Activated gamma-delta T cell treated with anti-CD3 and anti-CD28 coated beads, Interleukin-2, amount 50 U/mL, for 16 hours (primary cell): Measurements from ENCODE around the gene NPHS1.
"Not testable (repeated sequence)": the region's sequence is repeated elsewhere in the genome, so short reads cannot be mapped to it uniquely, and the experiment has no call there.

ENCODE experiments used
- DNase-seq: peaks from one replicate; pipeline ENCODE4 v3.0.0-alpha.2; 2020; ENCODE audit warnings: low read depth

Gene NPHS1

DNA sequence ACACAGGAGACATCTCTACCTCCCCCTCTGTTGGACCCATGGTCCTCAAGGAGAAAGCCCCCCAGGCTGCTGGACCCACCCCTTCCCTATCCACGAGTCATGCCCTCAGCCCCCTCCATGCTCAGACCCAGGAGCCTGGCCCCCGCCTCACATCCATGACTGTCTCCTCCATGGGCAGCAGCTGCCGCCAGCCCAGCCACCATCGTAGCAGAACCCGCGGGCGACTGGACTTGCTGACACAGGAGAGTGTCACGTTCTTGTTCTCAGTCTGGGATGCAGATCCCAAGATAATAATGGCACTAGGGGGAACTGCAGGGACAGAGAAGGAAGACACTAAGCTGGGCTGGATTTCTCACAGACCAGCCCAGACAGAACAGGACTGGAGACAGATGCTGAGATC is 3.8 kb downstream of the NPHS1 start:
- no peak for DNase-seq

DNA sequence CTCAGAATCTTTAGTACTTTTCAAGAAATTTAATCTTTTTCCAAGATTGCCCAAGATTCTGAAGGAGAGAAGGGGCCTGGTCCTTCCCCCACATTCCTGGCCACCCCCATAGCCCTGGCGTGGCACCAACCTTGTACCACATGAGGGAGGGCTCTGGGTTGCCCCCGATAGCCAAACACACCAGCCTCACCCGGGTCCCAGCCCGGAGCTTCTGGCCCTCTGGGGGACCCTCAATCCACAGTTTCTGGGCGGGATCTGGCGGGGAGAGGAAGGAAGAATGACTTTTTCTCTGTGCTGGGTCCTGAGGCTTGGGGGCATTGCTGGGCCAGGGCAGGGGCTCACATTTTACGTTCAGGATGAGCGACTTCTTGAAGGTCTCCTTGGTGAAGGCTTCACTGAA is 4.4 kb downstream of the NPHS1 start:
- no peak for DNase-seq

DNA sequence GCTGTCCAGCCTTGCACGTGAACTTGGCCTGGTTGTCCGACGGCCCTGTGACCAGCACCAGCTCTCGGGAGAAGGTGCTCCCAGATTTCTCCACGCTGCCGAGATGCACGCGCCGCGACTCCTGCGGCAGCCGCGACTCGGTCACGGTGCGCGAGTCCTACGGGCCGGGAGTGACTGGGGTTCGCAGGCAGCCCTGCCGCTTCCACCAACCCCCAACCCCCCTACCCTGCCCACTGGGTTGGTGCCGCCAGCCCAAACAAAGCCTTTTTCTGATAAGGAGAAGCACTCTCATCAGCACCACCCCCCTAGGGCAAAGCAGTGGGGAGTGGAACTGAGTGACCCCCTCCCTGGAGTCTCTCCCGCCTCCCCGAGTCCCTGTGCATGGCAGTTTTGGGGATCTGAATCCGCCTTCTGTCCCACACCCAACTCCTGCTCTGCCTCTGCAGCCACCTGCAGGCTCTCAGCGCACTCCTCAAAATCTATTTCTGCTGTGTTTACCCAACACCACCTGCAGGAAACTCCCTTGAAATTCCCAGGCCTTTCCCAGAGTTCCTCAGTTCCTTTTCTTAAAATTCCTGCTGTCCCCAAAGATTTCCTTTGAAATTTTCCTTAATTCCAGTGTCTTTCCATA is 6.2 kb downstream of the NPHS1 start:
- no peak for DNase-seq

DNA sequence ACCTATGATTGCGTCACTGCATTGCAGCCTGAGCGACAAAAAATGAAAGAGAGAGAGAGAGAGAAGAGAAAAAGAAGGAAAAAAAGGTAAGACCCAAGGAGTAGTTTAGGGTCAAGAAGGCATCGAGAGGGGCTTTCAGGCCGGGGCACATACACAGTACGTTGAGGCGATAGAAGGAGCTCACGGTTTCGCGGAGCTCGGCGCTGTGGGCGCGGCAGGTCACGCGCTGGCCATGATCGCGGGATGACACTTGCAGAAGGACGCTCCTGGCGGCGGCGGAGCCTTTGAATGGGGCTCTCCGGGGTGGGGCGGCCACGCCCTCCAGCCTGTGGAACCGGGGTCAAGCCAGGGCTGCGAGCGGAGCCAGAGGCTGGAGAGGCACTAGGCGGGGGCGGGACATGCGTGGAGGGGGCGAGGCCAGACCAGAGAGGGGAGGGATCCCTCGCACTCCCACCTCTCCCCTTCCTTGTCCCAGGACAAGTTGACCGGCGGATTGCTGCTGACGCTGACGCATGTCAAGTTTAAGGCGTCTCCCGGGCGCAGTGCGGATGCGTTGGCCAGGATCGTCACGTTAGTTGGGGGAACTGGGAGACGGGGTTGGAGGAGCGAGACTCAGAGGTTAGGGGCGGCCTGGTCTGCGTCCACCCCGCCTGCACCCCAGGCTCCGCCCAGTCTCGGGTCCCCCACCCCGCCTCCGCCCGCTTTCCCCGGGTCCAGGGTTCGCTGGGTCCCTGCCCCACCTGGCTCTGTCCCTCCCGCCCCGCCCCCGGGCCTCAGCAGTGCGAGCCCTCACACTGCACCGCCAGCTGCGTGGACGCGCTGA is 6.9 kb downstream of the NPHS1 start:
- no peak for DNase-seq

DNA sequence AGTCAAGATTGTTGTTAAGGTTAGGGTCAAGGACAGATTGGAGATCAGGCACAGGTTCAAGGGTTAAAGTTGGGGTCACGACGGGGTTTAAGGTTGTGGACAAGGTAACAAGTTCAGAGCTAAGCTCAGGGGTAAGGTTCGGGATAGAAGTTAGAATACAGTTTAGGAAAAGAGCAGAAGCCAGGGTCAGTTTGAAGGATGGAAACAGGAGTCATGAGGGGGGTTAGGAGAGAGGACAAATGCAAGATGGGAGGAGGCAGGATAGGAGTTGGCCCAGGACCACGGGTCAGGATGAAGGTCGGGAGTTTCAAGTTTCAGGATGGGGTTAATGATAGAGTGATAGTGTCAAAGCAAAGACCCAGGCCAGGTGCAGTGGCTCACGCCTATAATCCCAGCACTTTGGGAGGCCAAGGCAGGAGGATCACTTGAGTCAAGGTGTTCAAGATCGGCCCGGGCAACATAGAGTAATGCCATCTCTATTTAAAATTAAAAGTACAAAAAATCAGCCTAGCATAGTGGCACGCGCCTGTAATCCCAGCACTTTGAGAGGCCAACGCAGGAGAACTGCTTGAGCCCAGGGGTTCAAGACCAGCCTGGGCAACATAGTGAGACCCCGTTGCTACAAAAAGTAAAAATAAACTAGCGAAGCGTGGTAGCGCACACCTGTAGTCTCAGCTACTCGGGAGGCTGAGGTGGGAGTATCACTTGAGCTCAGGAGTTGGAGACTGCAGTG is 7.7 kb downstream of the NPHS1 start:
- no peak for DNase-seq

DNA sequence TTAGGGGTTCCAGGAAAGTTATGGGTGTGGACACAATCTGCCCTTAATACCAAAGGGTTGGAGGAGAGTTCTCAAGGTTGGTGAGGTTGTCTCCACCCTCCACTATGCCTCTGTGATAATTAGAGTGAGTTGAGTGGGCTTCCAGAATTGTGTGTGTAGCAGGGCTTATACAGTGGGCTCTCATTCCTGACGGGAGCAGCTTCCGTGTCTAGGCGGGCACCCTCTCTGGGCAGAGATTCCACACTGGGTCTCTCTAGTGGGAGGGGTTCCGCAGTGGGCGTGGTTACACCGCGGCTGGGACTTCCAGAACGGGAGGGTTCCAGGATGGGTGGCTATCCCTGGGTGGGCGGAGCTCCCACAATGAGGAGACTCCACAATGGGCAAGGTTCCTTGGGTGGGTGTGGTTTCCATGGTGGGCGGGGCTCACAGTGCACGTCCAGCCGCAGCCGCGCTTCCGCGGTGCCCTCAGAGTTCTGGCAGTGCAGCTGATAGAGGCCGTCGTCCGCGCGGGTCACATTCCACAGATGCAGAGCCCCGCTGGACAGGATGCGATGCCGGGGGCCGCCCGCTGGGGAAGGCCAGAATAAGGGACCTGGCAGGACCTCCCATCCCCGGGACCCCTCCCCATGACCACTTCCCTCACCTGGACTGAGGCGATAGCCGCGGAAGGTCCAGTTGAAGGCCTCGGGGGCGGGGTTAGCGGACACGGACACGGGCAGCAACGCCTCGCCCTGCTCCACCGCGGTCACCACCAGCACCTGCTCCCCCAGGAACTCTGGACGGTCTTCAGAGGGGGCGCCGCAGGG is 8.4 kb downstream of the NPHS1 start:
- no peak for DNase-seq

DNA sequence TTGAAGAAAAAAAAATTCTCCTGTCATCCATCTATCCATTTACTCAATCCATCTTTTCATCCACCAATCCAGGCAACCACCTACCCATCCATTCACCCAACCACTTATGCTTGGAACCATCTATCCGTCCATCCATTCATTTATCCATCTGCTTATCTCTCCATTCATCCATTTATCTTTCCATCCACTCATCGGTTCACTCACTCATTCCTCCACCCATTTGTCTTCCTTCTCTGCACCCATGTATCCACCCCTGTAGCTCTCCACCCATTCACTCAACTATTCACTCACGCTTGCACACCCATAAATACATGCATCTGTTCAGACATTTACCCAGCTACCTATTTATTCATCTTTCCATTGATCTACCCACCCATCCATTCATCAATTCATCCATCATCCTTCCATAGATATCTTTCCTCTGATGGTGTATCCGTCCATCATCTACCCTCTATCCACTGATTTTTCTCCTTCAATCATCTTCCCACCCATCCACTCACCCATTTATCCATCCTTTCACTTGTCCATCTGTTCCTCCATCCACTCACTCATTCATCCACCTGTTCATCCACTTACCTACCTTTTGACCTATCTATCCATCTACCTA is 9.5 kb downstream of the NPHS1 start:
- no peak for DNase-seq

DNA sequence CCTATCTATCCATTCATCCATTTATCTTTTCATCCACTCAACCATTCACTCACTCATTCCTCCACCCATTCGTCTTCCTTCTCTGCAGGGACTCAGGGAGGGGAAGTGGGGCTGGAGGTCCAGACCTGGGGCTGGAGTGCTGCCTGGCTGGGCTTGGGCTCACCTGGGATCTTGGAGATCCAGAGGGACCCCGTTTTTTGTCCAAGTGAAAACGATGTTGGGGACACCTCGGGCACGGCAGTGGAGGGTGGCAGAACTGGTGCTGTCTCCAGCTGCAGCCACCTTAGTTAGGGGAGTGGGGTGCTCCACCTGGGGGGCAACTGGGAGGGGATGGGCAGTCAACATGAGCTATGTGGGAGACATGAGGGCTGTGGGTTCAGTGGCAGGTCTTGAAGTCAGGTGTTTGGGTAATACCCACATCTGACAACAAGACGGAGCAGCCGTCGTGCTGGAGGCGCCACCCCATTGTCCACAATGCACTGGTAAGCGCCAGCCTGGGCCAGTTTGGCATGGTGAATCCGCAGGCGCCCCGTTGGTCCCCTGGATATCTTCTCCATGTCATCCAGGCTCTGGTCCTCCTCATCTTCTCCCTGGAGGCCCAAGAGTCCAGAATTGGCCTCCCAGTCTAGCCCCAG is 10.2 kb downstream of the NPHS1 start:
- no peak for DNase-seq

DNA sequence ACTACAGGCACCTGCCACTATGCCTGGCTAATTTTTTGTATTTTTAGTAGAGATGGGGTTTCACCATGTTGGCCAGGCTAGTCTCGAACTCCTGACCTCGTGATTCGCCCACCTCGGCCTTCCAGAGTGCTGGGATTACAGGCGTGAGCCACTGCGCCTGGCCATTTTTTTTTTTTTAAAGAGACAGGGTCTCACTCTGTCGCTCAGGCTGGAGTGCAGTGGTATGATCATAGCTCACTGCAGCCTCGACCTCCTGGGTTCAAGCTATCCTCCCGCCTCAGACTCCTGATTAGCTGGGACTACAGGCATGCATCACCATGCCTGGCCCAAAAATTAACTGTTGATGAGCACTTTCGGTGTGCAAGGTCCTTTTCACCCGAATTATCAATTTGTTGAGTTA is 16.2 kb downstream of the NPHS1 start:
- not testable (repeated sequence) for DNase-seq

DNA sequence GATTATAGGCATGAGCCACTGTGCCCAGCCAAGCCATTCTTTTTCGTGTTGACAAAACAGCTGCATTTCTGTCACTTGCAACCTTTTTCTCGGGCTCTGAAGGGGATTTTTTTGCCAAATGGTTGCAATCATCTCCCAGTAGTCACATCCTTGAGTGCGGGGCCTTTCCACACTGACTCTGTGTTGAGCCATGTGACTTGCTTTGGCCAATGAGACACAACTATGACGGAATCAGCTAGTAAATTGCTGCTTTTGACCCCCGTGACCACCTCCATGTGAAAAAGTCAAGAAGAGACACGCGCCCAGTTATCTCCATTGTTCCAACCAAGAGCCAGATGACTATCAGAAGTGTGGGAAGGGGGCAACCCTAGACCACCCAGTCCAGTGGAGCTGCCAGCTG is 18.3 kb downstream of the NPHS1 start:
- DNase-seq = no peak

DNA sequence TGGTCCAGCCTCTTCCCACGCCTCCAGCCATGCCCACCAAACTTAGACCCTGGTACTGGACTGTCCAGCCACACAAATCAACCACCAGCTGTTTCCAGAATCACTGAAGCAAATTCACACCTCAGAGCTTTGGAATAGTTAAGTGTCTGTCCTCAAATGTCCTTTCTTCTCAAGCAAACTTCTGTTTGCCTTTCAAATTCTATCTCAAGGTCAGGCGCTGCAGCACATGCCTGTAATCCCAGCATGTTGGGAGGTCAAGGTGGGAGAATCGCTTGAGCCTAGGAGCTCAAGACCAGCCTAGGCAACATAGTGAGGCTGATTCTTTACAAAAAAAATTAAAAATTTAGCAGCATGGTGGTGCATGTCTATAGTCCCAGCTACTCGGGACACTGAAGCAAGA is 20.2 kb downstream of the NPHS1 start:
- DNase-seq = no peak

DNA sequence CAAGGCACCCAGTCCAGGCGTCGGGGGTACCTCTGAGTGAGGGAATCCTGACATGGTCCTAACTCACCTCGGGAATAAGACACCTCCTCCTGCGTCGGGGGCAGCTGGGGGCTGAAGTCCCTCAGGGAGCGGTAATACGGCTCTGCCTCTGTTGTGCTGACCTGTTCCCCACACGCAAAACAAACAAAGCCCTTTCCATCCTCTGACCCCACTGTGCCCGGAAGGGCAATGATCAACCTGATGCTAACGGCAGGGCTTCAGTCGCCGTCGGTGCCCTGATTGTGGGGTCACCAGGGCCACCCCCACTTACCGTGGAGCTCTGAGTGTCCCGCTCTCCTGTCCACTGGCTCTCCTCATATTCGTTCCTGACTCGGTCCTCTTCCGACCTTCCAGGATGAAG is 21.3 kb downstream of the NPHS1 start:
- DNase-seq = no peak

DNA sequence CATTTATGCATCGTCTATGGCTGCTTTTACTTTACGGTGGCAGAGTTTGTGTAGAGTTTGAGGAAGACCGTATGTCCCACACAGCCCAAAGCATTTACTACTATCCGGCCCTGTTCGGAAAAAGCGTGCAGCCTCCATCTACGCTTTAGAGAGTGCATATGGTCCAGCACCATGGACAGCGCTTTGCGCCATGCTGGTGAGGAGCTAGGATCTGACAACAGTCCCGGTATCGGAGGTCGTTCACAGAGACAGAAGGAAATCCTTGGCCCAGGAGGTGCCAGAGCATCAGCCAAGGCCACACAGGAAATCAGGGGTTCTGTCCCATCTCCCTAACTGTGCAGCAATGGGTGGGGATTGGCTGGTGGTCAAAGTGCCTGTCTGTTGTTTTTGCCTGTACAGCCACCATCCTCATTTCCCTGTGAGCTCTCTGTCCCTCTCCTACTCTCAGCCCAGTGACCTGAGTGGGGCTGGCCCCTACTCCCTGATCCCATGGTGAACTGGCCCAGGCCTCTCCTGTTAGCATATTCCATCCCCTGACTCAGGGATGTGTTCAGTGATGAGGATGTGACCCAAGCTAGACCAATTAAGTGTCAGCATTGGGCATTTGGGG is 23.5 kb downstream of the NPHS1 start:
- DNase-seq = no peak

DNA sequence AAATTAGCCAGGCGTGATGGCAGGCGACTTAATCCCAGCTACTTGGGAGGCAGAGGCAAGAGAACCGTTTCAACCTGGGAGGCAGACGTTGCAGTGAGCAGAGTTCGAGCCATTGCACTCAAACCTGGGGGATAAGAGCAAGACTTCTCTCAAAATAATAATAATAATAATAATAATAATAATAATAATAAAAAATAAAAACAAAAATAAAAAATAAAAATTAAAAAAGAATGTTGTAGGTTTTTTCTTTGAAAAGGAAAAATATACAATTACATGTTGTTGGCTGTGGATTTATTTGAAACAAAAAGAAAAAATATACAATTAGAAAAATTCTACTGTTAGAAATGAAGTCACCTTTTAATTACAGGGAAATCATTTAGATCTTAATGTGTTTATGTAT is 28.2 kb downstream of the NPHS1 start:
- no peak for DNase-seq

DNA sequence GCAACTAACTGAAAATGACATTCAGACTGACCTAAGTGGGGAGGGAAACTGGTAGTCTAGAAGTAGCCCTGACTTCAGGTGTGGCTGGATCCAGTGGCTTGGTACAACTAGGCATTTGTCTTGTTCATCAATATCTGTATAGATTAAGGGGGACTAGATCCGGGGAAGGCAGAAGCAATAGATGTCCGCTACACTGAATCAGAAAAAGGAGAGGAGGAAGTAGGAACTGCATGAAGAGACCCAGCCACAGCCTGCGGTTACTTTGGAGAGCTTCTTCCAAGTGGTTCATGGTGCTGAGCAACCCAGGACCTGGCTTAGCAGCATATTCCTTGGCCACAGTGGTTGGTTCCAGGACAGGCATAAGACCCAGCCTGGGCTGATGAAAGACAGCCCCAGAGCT is 29.7 kb downstream of the NPHS1 start:
- no peak for DNase-seq

DNA sequence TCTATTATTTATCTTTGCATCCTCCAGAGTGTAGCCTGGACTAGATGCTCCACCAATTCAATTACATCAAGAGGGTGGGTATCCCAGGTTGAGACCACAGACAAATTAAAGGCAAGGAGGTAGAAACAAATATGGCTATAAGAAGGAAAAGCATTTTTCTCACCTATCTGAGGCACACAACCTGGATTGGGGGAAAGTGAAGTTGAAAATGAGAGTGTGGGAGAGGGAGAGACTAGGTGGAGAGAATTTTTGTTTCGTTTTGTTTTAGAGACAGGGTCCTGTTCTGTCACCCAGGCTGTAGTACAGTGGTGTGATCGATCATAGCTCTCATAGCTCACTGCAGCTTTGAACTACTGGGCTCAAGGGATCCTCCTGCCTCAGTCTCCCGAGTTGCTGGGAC is 33.9 kb downstream of the NPHS1 start:
- DNase-seq = no peak

DNA sequence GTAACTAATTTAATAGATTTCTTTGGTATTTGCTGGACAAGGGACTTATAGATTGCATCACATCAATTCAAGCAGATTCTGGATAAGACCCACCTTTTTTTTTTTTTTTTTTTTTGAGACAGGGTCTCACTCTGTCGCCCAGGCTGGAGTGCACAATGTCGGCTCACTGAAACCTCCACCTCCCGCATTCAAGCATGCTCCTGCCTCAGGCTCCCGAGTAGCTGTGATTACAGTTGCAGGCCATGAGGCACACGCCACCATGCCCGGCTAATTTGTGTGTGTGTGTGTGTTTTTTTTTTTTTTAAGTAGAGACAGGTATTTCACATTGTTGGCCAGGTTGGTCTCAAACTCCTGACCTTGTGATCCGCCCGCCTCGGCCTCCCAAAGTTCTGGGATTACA is 35.5 kb downstream of the NPHS1 start:
- DNase-seq = no peak

DNA sequence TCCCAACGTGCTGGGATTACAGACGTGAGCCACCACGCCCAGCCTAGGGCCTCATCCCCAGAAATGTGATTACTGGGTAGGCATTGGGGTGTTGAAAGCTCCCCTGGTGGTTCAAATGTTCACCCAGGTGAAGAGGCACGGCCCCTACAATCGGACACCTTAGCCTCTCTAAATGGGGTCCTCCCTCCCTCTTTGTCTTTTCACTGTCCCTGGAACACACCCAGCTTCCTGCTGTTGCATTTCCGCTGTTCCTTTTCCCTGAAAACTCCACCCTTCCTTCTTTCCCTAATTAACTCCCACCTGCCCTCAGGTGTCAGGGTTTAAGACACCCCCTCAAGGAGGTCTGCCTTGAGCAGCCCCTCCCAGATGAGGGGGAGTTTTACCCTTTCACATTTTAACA is 36.0 kb downstream of the NPHS1 start:
- DNase-seq = no peak

DNA sequence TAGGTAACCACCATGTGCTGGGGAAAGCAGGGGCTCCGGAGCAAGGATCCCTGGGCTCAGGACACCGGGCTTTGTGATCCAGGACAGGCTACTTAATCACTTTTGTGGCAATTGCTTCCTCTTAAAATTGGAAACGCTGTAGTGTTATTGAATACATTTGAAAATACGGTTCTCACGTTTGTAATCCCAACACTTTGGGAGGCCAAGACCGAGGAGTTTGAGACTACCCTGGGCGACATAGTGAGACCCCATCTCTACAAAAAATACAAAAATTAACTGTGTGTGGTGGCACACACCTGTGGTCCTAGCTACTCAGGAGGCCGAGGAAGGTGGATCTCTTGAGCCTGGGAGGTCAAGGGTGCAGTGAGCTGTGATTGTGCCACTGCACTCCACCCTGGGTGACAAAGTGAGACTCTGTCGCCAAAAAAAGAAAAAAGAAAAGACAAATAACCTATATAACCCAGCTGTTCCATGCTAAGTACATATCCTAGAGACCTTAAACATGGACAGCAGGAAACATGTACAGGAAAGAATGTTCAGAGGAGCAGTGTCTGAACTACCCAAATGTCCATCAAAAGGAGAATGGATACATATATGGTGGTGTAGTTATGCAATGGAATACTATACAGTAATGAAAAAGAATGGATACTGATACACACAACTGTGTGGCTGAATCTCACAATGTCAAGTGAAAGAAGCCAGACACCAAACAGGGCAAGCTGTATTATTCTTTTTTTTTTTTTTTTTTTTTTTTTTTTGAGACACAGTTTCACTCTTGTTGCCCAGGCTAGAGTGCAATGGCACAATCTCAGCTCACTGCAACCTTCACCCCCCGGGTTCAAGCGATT is 39.0 kb downstream of the NPHS1 start:
- no peak for DNase-seq
